Mesodermal cell (in vitro differentiated cells): ENCODE measurements around the gene RNU1-1.
"Not testable (repeated sequence)": the region's sequence is repeated elsewhere in the genome, so short reads cannot be mapped to it uniquely, and the experiment has no call there.

Experiments used
- H3K27ac ChIP-seq: 2 replicates; pipeline ENCODE4 v1.7.0; 2013; ENCODE audit warnings: mild to moderate bottlenecking, low read depth, low read length, moderate library complexity; ENCODE audit not compliant: severe bottlenecking
- H3K36me3 ChIP-seq: 2 replicates; pipeline ENCODE4 v1.7.1; 2013; ENCODE audit warnings: mild to moderate bottlenecking, low read length, moderate library complexity; ENCODE audit not compliant: control insufficient read depth, insufficient read depth
- H3K4me1 ChIP-seq: one replicate; pipeline ENCODE4 v1.7.1; 2013; ENCODE audit warnings: mild to moderate bottlenecking, low read length; ENCODE audit not compliant: insufficient read depth, control insufficient read depth, poor library complexity, severe bottlenecking
- H3K4me3 ChIP-seq: 2 replicates; pipeline ENCODE4 v1.7.0; 2013; ENCODE audit warnings: low read length, control low read depth, mild to moderate bottlenecking; ENCODE audit not compliant: insufficient read depth, poor library complexity, severe bottlenecking; ENCODE audit errors: extremely low read depth
- H3K9me3 ChIP-seq: 2 replicates; pipeline ENCODE4 v1.7.1; 2013; ENCODE audit warnings: mild to moderate bottlenecking, low read length, moderate library complexity; ENCODE audit not compliant: control insufficient read depth
- WGBS, 2 experiments: methylation state at CpG; one replicate each; pipeline ENCODE4 v1.1.5; 2013; ENCODE audit warnings: missing lambda C conversion rate in 2 of 2; ENCODE audit not compliant: insufficient coverage in 2 of 2; 5-methylcytosine and 5-hydroxymethylcytosine counted together

Gene RNU1-1

GRCh38 chr1:16474891-16475290, 39.2 kb downstream of the RNU1-1 start:
- not testable (repeated sequence) for H3K4me3 ChIP-seq, H3K9me3 ChIP-seq, H3K27ac ChIP-seq, H3K4me1 ChIP-seq
- peaks cover 62% of the 10 kb centered on the region for H3K36me3 ChIP-seq
- WGBS, 2 experiments: 100% methylated on average over 1 of the region's 2 CpGs; no CpG with 5 or more reads in 1 of the 2 experiments

- Histone ChIP-seq H3K36me3 (peaks cover 58% of the 10 kb centered on the region), H3K4me3 (no peak overlapping the region), H3K4me1 (no peaks in the 10 kb centered on the region), H3K27ac (no peak overlapping the region), H3K9me3 (no peaks in the 10 kb centered on the region)
- WGBS, 2 experiments: 93 to 94% methylated on average over 17 to 28 of the region's 28 CpGs
Measured at GRCh38 chr1:16474166-16474800, 39.8 kb downstream of the RNU1-1 start.

- H3K36me3 ChIP-seq: peaks cover 49% of the 10 kb centered on the region
- H3K9me3 ChIP-seq: no peaks in the 10 kb centered on the region
Measured at GRCh38 chr1:16468558-16468957, 45.5 kb downstream of the RNU1-1 start.

GRCh38 chr1:16464917-16465625, 49.0 kb downstream of the RNU1-1 start:
- Histone ChIP-seq H3K9me3 (no peaks in the 10 kb centered on the region), H3K36me3 (peaks cover 54% of the 10 kb centered on the region)

More at GRCh38 chr1:16468558-16468957, 45.5 kb downstream of the RNU1-1 start:
- WGBS, 2 experiments: 75 to 100% methylated on average over 1 to 2 of the region's 3 CpGs
- H3K4me3 ChIP-seq: no peak overlapping the region
- H3K27ac ChIP-seq: no peak overlapping the region
- H3K4me1 ChIP-seq: no peaks in the 10 kb centered on the region

More at GRCh38 chr1:16464917-16465625, 49.0 kb downstream of the RNU1-1 start:
- Histone ChIP-seq H3K4me3 (no peak overlapping the region), H3K4me1 (no peaks in the 10 kb centered on the region), H3K27ac (no peak overlapping the region)
- WGBS, 2 experiments: 92 to 93% methylated on average over 20 to 21 of the region's 21 CpGs
